ENCODE data around the gene ILDR2.

The ILDR2 gene
- 0.31 to 9.1 (median 1.1) reads per million in 17 experiments for total RNA-seq

- peak; percentile 40 to 76 (median 56) for DNase-seq
Measured at GRCh38 chr1:166975361-166976129, at the start of gene ILDR2. Gene ILDR2 (minus strand): TSS chr1:166975540. CDS start chr1:166975268, 272 bp downstream.

GRCh38 chr1:167022384-167022783 is 47.0 kb upstream of the ILDR2 start:
- no peak for DNase-seq

- peak in 2 of 4 experiments; percentile 18 to 23 for DNase-seq
Measured at GRCh38 chr1:167016100-167016750, 40.9 kb upstream of the ILDR2 start.

- no peak for DNase-seq
Measured at GRCh38 chr1:167013108-167013929, 38.0 kb upstream of the ILDR2 start.

GRCh38 chr1:167012570-167012969 is 37.2 kb upstream of the ILDR2 start:
- no peak for DNase-seq

GRCh38 chr1:167011560-167012191 is 36.3 kb upstream of the ILDR2 start:
- DNase-seq = no peak

- no peak for DNase-seq
Measured at GRCh38 chr1:167003711-167004110, 28.4 kb upstream of the ILDR2 start.

GRCh38 chr1:167002354-167002753 is 27.0 kb upstream of the ILDR2 start:
- no peak for DNase-seq

- no peak for DNase-seq
Measured at GRCh38 chr1:167000546-167000945, 25.2 kb upstream of the ILDR2 start.

- DNase-seq = no peak
Measured at GRCh38 chr1:166999500-167000055, 24.2 kb upstream of the ILDR2 start.

- no peak for DNase-seq
Measured at GRCh38 chr1:166999075-166999474, 23.7 kb upstream of the ILDR2 start.

GRCh38 chr1:166988974-166989515 is 13.7 kb upstream of the ILDR2 start, which contains the start of gene MAEL:
Gene MAEL (plus strand): TSS chr1:166989280. CDS start chr1:166989353, 73 bp downstream.
- DNase-seq = no peak

- DNase-seq = no peak
Measured at GRCh38 chr1:166981589-166981988, 6.2 kb upstream of the ILDR2 start.

- no peak for DNase-seq
Measured at GRCh38 chr1:166980818-166981217, 5.5 kb upstream of the ILDR2 start.

GRCh38 chr1:166980383-166980782 is 5.0 kb upstream of the ILDR2 start:
- DNase-seq = no peak

- DNase-seq = no peak
Measured at GRCh38 chr1:166978821-166979220, 3.5 kb upstream of the ILDR2 start.

- no peak for DNase-seq
Measured at GRCh38 chr1:166977951-166978350, 2.6 kb upstream of the ILDR2 start.

- DNase-seq = peak in 3 of 4 experiments; percentile 5 to 26 (median 13)
Measured at GRCh38 chr1:166974647-166975345, 544 bp downstream of the ILDR2 start.

GRCh38 chr1:166972826-166973225 is 2.5 kb downstream of the ILDR2 start:
- DNase-seq = no peak

- no peak for DNase-seq
Measured at GRCh38 chr1:166972193-166972592, 3.1 kb downstream of the ILDR2 start.

GRCh38 chr1:166971252-166971651 is 4.1 kb downstream of the ILDR2 start:
- no peak for DNase-seq

Data from suppressor macrophage (primary cell).